ENCODE data around the gene SPIRE1.
"Not testable (repeated sequence)": the region's sequence is repeated elsewhere in the genome, so short reads cannot be mapped to it uniquely, and the experiment has no call there.

The SPIRE1 gene

GRCh38 chr18:12645751-12646203 is 12.1 kb downstream of the SPIRE1 start:
- DNase-seq (ENCODE audit: low read depth) = no peak

- DNase-seq (ENCODE audit: low read depth) = no peak
Measured at GRCh38 chr18:12645254-12645653, 12.7 kb downstream of the SPIRE1 start.

DNA sequence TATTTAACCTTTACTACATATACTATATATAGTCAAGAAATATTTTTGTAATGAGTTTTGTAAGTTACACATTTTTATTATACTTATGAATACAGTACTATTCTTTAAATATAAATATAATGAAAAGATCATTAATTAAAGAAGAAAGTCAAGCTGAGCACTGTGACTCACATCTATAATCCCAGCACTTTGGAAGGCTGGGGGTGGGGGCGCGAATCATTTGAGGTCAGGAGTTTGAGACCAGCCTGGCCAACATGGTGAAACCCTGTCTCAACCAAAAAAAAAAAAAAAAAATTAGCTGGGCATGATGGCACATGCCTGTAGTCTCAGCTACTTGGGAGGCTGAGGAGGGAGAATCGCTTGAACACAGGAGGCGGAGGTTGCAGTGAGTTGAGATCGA is 14.2 kb downstream of the SPIRE1 start:
- DNase-seq (ENCODE audit: low read depth) = not testable (repeated sequence)

DNA sequence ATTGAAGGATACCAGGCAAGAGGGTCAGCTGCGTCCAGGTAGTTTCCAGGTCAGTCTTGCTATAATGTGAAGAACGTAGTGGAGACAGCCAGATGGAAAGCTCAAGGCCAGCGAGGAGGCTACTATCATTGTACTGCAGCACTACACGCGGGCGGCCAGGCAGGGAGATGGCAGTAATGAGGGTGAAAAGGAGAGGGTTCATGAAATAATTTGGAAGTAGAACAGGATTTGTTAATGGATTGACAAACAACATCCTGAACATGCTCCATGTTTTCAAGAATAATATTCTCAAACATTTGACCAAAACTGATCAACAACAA is 17.1 kb downstream of the SPIRE1 start:
- DNase-seq (ENCODE audit: low read depth) = no peak

- no peak for DNase-seq (ENCODE audit: low read depth)
Measured at GRCh38 chr18:12639990-12640880, 17.7 kb downstream of the SPIRE1 start.

- DNase-seq (ENCODE audit: low read depth) = no peak
Measured at GRCh38 chr18:12638644-12639124, 19.2 kb downstream of the SPIRE1 start.

DNA sequence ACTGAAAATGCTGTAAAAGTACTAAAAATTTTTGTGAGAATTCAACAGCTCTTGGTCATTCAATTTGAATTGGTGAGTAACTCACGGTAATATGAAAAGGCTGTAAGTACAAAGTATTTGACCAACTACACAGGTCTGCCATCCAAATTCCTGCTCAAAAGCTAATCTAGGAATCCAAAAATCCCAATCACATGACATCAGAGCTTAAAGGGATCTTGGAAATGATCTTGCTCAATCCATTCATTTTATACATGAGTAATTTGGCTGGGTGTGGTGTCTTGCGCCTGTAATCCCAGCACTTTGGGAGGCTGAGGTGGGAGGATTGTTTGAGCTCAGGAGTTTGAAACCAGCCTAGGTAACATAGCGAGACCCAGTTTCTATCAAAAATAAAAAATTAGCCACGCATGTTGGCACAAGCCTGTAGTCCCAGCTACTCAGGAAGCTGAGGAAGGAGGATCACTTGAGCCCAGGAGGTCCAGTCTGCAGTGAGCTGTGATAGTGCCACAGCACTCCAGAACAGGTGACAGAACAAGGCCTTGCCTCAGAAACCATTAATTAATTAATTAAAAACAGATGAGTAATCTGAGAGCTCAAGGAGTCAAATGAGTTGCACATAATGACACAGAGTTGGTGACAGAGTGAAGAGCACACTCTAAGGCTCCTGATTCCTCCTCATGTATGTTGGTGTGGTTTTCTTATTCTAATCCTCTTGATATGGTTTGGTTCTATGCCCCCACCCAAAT is 19.8 kb downstream of the SPIRE1 start:
- DNase-seq (ENCODE audit: low read depth) = no peak

GRCh38 chr18:12637393-12637792 is 20.5 kb downstream of the SPIRE1 start:
- DNase-seq (ENCODE audit: low read depth) = no peak

- DNase-seq (ENCODE audit: low read depth) = no peak
Measured at GRCh38 chr18:12631831-12632477, 26.0 kb downstream of the SPIRE1 start.

- DNase-seq (ENCODE audit: low read depth) = no peak
Measured at GRCh38 chr18:12630136-12630535, 27.8 kb downstream of the SPIRE1 start.

DNA sequence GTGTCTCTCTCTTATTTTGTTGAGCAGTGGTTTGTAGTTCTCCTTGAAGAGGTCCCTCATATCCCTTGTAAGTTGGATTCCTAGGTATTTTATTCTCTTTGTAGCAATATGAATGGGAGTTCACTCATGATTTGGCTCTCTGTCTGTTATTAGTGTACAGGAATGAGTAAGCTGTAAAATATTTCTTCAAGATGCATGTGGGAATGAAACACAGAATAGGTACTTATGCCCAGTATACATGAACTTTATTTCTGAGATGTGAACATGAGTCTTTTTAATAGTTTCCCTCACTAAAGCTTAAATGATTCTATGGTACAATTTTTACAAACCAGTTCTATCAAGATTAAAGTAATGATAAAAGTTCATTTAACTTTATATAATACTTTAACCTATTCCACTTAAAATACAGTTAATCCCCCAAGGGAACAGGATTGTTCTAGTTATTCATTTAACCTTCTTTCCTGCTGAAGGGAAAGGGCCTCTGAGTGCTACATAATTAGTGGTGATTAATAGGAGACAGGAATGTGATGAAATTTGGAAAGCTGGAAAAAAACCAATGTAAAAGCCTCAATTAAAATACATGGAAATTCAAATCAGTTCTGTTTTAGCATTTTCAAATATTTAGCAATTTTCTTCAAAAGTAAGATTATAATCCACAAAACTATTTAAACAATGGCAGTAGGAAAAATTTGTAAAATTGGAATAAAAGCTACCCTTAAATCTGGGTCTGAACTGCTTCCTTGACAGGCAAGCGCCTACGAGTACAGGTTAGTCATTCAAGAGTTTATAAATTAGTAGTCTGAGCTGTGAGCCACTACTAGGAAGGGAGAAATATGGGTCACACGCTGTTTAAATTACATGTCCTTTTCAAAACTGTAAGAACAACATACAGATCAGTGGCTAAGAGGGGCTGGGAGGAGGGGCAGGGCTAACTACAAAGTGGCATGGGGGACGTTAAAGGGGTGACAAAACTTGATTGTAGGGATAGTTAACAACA is 28.9 kb downstream of the SPIRE1 start:
- no peak for DNase-seq (ENCODE audit: low read depth)

DNA sequence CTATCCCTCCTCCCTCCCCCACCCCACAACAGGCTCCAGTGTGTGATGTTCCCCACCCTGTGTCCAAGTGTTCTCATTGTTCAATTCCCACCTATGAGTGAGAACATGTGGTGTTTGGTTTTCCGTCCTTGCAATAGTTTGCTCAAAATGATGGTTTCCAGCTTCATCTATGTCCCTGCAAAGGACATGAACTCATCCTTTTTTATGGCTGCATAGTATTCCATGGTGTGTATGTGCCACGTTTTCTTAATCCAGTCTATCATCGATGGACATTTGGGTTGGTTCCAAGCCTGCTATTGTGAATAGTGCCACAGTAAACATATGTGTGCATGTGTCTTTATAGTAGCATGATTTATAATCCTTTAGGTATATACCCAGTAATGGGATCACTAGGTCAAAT is 30.7 kb downstream of the SPIRE1 start:
- DNase-seq (ENCODE audit: low read depth) = not testable (repeated sequence)

- no peak for DNase-seq (ENCODE audit: low read depth)
Measured at GRCh38 chr18:12625241-12625640, 32.7 kb downstream of the SPIRE1 start.

DNA sequence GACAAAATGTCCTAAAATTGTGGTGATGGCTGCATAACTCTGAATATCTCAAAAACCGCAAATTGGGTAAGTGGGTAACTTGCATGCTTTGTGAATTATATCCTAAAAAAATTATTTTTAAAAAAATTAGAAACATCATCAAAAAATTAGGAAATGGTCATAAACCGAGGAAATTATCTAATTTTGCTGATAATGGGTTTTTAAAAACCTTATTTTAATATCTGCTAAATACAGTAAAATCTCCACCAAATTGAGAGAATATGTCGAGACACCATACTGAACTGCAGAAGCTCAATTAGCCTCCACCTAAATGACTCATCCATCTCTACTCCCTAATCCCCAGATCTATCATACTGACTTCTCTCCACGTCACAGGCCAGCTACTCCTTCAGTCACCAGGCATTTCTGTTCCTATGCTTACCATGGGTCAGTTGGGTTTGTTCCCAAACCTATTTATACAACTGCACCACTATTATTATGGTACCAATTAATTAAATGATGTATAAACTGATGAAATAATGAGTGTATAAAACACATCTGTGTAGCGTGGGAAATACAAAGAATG is 36.1 kb downstream of the SPIRE1 start:
- no peak for DNase-seq (ENCODE audit: low read depth)

DNA sequence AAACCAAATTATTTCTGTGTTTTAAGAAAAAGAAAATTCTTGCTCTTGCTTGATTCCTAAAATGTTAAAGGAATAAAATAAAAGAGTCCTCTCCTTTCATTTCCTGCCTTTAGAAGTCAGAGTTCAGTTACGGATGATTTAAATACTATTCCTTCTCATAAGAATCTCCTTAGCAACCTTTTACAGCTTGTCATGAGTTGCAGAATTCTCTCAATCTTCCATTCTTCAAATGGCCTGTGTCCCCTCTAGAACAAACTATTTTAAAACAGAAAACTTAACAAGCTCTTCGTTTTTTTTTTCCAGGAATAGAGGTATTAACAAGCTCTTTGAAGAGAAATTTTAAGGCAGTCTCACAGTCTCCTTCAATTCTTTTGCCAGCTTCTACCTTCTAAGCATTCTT is 42.2 kb downstream of the SPIRE1 start:
- no peak for DNase-seq (ENCODE audit: low read depth)

DNA sequence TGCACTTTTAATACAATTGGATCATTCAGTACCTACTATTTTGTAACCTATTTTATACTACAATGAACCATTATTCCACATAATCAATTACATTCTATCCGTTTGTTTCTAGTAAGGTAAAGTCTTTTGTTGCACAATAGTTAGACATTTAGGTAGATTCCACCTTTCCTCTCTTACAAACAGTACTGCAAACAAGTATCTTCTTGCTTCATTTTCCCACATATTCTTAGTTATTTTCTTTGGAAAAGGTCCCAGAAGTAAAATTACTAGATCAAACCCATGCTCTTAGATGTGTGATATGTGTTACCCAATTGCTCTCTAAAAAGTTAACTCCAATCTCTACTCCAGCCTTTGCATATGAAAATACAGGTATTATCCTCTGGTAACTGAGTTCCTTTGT is 49.6 kb downstream of the SPIRE1 start:
- no peak for DNase-seq (ENCODE audit: low read depth)

- no peak for DNase-seq (ENCODE audit: low read depth)
Measured at GRCh38 chr18:12606592-12607315, 51.2 kb downstream of the SPIRE1 start.

DNA sequence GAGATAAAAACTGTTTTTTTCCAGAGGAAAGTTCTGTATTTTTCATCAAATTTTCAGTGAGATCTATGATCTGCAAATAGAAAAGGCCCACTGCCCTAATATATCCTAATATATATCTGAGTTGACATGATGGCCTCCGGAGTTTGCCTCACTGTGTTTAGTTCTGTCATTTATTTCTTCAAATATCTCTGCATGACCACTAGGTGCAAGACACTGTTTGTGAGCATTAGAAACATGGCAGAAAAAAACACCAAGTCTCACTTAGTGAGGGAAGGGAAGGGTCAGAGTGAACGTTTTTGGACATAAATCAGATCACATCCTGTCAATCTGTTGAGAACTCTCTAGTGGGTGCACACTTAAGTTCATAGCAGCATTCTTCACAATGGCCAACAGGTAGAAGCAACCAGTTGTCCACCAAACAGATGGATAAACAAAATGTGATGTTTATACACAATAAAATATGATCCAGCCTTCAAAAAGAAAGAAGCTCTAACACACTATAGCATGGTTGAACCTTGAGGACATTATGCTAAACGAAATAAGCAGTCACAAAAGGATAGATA is 53.4 kb downstream of the SPIRE1 start:
- no peak for DNase-seq (ENCODE audit: low read depth)

DNA sequence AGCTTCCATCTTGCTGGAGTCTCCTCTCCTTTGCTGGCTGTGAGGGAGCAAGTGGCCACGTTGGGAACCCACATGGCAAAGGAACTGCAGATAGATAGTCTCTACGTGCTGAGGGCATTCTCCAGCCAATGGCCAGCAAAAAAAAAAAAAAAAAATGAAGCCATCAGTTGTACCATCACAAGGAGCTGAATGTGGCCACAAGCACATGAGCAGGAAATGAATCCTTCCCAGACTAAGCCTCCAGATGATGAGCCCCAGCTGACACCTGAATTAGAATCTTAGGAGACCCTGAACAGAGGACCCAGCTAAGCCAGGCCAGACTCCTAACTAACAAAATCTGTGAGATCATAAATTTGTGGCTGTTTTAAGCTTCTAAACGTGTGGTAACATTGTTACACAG is 57.9 kb downstream of the SPIRE1 start:
- no peak for DNase-seq (ENCODE audit: low read depth)

DNA sequence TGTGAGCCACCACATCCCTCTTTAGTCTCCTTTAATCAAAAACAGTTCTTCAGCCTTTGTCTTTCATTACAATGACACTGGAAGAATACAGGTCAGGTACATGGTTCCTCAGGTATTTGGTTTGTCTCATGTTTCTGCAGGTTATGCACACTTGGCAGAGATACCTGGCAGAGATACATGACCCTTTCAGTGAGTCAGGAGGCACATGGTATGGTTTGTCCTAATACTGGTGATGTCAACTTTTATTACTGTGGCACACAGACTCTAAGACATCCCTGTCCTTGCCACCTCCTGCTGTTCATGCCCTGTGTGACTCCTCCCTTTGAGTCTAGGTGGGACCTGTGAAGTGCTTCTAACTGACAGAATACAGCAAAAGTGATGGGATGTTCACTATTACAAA is 58.4 kb downstream of the SPIRE1 start:
- DNase-seq (ENCODE audit: low read depth) = no peak

All from activated T-cell treated with anti-CD3 and anti-CD28 coated beads for 1 hour (primary cell).